Hepatocyte (in vitro differentiated cells): ENCODE results near the gene RBM18.

Source experiments
- EZH2 ChIP-seq: fragments of 200-600 bp; sonication (generic); IDR thresholded peaks from 2 replicates; pipeline ENCODE4 v1.6.1; 2016; ENCODE audit warnings: antibody characterized with exemption, mild to moderate bottlenecking, borderline replicate concordance
- TF ChIP-seq, protein P1 (sequence below): fragments of 200-600 bp; sonication (generic); IDR thresholded peaks from 2 replicates; pipeline ENCODE4 v1.5.1; 2016; ENCODE audit warnings: antibody characterized with exemption, mild to moderate bottlenecking; ENCODE audit not compliant: poor library complexity

DNA sequence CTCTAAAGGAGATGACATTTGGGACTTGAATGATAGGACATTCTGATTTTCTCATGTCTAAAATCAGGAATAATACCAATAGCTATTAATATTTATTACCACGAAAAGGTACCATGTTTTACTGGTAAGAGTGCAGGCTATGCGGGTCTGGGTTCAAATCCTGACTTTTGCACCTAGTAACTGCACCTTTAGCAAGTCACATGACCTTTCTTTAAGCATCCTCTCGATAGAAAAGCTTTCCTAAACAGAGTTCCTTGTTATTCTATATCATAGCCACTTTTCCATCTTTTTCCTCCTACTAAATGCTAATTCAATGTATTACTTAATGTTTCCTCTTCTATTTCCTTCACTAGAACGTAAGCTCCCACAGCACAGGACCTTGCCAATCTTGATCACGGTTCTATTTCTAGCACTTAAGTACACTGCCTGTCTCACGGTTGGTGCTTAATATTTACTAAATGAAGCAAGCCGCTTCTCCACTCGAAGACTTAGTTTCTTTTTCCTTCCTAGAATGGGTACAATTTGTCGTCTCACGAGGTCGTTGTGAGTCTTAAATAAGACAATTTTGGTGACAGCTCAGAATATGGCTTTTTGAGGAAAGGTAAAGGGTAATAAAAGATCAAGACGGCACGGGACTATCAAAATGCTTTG, 816 bp downstream of the RBM18 start:
- TF ChIP-seq, protein P1, sequence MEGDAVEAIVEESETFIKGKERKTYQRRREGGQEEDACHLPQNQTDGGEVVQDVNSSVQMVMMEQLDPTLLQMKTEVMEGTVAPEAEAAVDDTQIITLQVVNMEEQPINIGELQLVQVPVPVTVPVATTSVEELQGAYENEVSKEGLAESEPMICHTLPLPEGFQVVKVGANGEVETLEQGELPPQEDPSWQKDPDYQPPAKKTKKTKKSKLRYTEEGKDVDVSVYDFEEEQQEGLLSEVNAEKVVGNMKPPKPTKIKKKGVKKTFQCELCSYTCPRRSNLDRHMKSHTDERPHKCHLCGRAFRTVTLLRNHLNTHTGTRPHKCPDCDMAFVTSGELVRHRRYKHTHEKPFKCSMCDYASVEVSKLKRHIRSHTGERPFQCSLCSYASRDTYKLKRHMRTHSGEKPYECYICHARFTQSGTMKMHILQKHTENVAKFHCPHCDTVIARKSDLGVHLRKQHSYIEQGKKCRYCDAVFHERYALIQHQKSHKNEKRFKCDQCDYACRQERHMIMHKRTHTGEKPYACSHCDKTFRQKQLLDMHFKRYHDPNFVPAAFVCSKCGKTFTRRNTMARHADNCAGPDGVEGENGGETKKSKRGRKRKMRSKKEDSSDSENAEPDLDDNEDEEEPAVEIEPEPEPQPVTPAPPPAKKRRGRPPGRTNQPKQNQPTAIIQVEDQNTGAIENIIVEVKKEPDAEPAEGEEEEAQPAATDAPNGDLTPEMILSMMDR: no peak
- no peak for TF ChIP-seq EZH2
